Neuron (in vitro differentiated cells): Measurements from ENCODE around the gene MYO1D.

Experiments
- H2AFZ ChIP-seq: one replicate; pipeline ENCODE4 v1.6.1; 2013; ENCODE audit warnings: low read depth, mild to moderate bottlenecking, inconsistent platforms, low read length, moderate library complexity
- H3K27me3 ChIP-seq: one replicate; pipeline ENCODE4 v1.6.1; 2013; ENCODE audit warnings: low read length; ENCODE audit not compliant: insufficient read depth
- H3K36me3 ChIP-seq: one replicate; pipeline ENCODE4 v1.6.1; 2013; ENCODE audit warnings: low read length; ENCODE audit not compliant: insufficient read depth
- H3K4me1 ChIP-seq: one replicate; pipeline ENCODE4 v1.6.1; 2013; ENCODE audit warnings: low read length; ENCODE audit not compliant: insufficient read depth
- H3K4me3 ChIP-seq: 2 replicates; pipeline ENCODE4 v1.5.1; 2013; ENCODE audit warnings: mild to moderate bottlenecking, low read length, moderate library complexity
- H3K9me3 ChIP-seq: one replicate; pipeline ENCODE4 v1.6.1; 2013; ENCODE audit warnings: low read length

MYO1D gene

DNA sequence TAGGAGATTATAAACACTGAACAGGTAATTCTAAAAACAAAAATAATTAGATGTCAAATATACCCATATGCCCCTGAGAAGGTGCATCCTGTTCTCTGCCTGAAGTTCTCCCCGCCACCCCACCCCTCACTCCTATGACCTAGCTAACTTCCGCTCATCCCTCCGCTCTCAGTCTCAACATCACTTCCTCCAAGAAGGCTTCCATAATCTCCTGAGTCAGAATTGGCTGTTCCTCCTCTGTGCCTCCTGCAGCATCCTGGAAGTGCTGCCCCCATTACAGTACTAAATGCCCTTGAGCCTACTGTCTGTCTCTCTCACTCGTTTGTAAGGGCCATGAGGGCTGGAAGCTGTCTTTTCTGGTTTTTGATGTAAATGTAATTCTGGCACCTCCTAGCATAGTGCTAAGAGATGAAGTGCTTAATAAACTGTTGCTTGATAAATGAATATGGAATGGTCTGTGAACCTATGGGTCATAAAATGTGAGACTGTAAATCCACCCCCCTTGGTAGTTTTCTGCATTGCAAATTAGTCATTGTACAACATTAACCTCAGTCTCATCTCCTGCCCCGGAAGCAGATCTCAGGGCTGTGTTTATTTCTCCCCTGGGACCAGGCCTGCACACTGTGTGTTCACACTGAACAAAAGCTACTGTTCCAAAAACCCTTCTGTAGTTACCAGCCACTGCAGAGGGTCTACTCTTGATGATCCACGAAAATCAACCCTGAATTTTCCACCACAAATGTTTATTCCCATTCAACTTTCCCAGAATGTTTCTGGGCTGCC, 3.9 kb upstream of the MYO1D start:
- H3K4me3 ChIP-seq, result no peak overlapping the region
- H3K4me1 ChIP-seq, result peaks cover 10% of the 10 kb centered on the region
- no peaks in the 10 kb centered on the region for H3K36me3 ChIP-seq
- peaks cover 12% of the 10 kb centered on the region for H3K27me3 ChIP-seq
- peak overlapping the region; percentile 13 for H2AFZ ChIP-seq
- H3K9me3 ChIP-seq, result no peaks in the 10 kb centered on the region

DNA sequence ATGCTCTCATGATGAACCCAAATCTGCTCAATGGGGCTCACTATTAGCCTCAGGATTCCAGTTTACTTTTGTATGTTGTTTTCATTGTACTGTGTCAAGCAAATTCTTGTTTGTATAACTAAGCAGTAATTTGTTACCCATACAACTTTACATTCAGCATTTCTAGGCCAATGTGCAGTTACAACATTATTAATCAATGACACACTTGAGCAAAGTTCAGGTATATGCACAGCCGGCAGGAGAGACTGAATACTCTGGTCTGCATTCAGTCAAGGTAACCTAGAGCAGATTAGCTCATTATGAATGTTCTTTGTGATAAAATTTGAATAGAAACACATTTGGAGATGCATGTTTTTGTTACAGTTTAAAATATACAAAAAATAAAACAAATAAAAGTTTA, 2.2 kb upstream of the MYO1D start:
- peaks cover 23% of the 10 kb centered on the region for H3K27me3 ChIP-seq
- H3K9me3 ChIP-seq, result no peaks in the 10 kb centered on the region
- H3K4me1 ChIP-seq, result peaks cover 10% of the 10 kb centered on the region
- H3K36me3 ChIP-seq, result no peaks in the 10 kb centered on the region
- H2AFZ ChIP-seq, result no peak overlapping the region
- H3K4me3 ChIP-seq, result no peak overlapping the region

DNA sequence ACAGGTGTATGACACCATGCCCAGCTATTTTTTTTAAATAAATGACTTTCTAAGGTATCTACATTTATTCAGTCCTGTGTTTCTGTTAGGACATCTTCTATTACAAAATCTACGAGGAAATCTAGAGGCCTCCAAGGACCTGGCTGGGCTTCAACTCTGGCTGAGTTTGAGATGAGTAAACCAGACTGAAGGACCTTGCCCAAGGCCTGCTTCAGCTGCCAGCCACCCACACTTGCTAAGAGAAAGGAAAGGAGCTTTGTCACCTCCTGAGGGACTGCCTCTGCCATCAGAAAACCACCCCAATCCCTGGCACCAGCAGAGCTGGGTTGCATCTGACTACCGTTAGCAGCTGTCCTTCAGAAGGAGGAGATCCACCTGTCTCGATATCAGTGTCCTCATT, 1.3 kb upstream of the MYO1D start:
- no peaks in the 10 kb centered on the region for H3K36me3 ChIP-seq
- H3K4me1 ChIP-seq, result peaks cover 10% of the 10 kb centered on the region
- no peak overlapping the region for H3K4me3 ChIP-seq
- peaks cover 28% of the 10 kb centered on the region for H3K27me3 ChIP-seq
- H3K9me3 ChIP-seq, result no peaks in the 10 kb centered on the region
- no peak overlapping the region for H2AFZ ChIP-seq

DNA sequence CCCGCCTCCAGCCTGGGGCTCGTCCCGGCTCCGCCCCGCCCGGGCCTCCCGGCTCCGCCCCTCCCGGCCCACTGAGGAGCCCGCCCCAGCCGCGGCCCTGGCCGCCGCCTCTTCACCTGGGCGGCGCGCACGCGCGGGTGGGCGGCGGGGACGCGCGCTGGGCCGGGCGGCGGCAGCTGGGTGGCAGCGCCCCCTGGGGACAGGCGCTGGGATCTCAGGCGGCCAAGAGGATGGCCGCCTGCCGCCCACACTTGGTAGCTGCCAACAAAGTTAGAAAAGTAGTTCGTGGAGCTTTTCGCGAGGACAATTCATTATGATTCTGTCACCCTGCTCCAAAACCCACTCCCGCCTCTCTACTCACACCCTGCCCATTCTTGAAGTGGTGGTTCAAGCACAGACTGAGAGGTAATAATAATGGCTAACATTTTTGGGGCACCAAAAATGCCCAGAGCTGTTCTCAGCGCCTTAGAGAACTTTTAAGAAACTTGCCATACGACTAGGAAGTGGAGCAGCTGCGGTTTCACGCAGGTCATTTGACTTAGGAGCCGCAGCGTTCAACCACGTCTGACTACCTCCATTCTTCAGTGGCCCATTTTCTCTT, 340 bp upstream of the MYO1D start:
- Histone ChIP-seq H3K27me3 (peaks cover 31% of the 10 kb centered on the region), H3K9me3 (no peaks in the 10 kb centered on the region), H2AFZ (peak overlapping the region; percentile 100), H3K4me3 (peak overlapping the region; percentile 78), H3K36me3 (no peaks in the 10 kb centered on the region), H3K4me1 (peaks cover 10% of the 10 kb centered on the region)

DNA sequence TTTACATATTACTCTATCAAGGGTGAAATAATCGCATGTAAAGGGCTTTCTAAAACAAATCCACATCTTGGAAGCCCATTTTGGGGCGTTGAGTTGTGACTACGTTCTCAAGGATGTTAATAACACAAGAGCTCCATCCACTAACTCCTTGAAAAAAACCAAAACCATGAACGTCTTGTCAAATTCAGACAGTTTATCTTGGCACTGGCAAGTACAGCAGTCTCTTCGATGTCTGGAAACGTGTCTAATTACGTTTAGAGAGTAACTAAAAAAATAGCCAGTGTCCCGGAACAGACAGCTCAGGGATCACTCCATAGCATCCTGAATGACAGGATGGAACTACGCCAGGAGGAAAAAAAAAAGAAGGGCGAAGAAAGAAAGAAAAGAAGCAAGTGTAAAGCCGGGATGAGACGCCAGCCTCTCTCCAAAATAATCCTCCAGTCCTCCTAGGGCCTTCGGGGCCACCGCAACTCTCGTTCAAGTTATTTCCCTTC, 954 bp downstream of the MYO1D start:
- Histone ChIP-seq H3K4me1 (peaks cover 10% of the 10 kb centered on the region), H3K36me3 (no peaks in the 10 kb centered on the region), H2AFZ (peak overlapping the region; percentile 100), H3K9me3 (no peaks in the 10 kb centered on the region), H3K27me3 (peaks cover 30% of the 10 kb centered on the region), H3K4me3 (peak overlapping the region; percentile 78)

DNA sequence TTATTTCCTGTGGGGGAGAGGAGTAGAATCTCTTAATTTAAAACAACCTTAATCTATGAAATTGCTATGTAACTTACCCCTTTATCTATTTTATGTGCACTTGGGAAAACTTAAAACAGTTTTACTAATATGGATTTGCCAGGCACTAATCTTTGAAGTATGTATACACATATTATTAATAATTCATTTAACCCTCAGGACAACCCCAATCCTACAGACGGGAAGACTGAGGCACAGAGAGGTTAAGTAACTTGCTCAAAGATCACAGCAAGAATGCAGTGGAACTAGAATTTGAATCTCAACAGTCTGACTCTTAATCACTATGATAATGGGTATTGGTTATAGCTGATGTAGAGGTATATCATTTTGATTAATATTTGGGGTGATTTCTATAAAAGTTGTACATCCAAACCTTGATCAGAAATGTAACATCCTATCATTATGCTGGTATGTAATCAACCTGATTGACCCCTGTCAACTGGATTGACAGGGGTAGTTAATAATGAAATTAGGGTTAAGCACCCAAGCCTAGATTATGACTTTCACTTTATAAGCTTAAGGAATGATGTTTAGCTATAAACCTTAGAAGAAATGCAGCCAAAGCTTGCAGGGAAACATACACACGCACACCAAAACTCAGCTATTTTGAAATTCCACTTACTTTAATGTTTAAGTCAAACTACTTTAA, 1.6 kb downstream of the MYO1D start:
- no peaks in the 10 kb centered on the region for H3K9me3 ChIP-seq
- no peak overlapping the region for H3K4me3 ChIP-seq
- no peaks in the 10 kb centered on the region for H3K36me3 ChIP-seq
- H2AFZ ChIP-seq, result no peak overlapping the region
- H3K27me3 ChIP-seq, result peaks cover 30% of the 10 kb centered on the region
- H3K4me1 ChIP-seq, result peaks cover 10% of the 10 kb centered on the region

DNA sequence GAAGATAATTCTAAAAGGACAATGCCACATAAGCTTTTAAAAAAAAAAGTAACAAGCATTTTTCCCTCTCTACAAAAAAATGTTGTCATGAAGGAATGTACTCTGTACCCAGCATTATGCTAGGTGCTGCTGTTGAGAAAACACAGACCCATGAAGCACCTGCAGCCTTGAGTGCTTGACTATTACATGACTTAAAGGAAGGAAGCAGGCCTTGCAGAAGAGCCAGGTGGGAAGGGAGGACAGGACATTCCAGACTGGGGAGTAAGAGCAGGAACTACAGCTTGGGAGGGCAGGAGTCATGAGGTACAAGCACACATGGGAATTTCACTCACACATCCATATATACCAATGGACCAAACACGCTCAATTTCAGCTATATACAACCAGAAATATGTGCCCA, 3.8 kb downstream of the MYO1D start:
- H3K9me3 ChIP-seq, result no peaks in the 10 kb centered on the region
- H3K4me3 ChIP-seq, result no peak overlapping the region
- peaks cover 35% of the 10 kb centered on the region for H3K27me3 ChIP-seq
- peaks cover 10% of the 10 kb centered on the region for H3K4me1 ChIP-seq
- no peak overlapping the region for H2AFZ ChIP-seq
- no peaks in the 10 kb centered on the region for H3K36me3 ChIP-seq

DNA sequence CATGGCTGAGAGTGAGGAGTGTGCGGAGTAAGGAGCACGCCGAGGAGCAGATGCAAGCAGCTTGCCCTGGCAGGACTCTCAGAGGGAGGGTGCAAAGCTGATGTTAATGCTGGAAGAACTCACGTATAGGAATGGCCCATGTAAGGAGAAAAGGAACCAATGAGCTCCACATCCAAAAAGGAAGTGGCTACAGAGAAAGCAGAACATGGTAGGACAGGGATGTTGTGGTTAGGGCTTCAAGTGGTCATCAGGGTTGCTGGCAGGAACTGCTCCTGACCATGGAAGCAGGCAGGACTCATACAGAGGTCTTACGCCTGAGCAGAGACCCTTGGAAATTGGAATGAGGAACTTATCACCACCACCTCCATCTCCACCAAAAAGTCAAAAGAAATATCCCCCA, 5.2 kb downstream of the MYO1D start:
- H2AFZ ChIP-seq, result no peak overlapping the region
- no peaks in the 10 kb centered on the region for H3K36me3 ChIP-seq
- no peak overlapping the region for H3K4me3 ChIP-seq
- peaks cover 5% of the 10 kb centered on the region for H3K4me1 ChIP-seq
- no peaks in the 10 kb centered on the region for H3K9me3 ChIP-seq
- peaks cover 35% of the 10 kb centered on the region for H3K27me3 ChIP-seq

DNA sequence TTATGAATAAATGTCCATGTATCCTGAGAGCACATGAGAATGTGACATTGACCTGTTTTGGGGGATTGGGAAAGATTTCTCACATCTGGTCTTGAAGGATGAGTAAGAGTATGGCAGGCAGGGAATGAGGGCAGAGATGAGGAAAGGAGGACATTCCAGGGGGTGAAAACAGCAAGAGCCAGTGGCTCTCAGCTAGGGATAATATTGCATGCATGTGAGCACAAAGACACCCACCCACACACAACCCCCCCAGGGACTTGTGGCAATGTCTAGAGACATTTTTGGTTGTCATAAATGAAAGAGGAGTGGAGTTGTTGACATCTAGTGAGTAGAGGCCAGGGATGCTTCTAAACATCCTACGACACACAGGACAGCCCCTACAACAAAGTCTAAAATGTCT, 6.0 kb downstream of the MYO1D start:
- no peaks in the 10 kb centered on the region for H3K36me3 ChIP-seq
- H2AFZ ChIP-seq, result no peak overlapping the region
- no peak overlapping the region for H3K4me3 ChIP-seq
- H3K27me3 ChIP-seq, result peaks cover 28% of the 10 kb centered on the region
- H3K9me3 ChIP-seq, result no peaks in the 10 kb centered on the region
- H3K4me1 ChIP-seq, result no peaks in the 10 kb centered on the region

DNA sequence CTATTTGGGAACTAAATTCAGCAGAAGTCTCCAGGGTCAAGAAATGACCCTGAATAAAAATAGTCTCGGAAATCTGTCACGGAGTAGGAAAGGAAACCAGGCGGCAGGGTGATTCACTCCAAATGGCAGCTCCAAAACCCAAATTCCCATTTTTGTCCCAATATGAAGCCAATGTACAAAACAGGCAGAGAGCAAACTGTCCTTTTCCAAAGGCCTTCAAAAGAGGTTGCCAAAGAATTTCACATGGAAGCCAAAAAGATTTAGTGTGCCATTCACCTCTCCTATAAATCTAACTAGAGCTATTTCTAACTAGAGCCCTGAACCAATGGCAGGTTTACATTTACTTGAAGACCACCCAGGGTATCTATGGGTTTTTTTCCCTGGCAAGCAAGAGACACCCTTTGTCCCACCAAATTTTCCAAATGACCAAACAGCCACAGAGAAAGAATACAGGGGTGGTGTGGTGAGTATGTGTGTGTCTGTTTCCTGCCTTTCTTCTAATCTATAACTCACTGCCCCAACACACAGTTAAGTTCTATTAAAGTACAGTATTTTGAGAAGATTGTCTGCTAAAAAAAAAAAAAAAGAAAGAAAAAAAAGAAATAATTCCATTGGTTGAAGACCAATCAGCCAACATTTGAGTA, 6.8 kb downstream of the MYO1D start:
- Histone ChIP-seq H3K9me3 (no peaks in the 10 kb centered on the region), H3K36me3 (no peaks in the 10 kb centered on the region), H3K27me3 (peaks cover 21% of the 10 kb centered on the region), H3K4me1 (no peaks in the 10 kb centered on the region), H2AFZ (no peak overlapping the region), H3K4me3 (no peak overlapping the region)

DNA sequence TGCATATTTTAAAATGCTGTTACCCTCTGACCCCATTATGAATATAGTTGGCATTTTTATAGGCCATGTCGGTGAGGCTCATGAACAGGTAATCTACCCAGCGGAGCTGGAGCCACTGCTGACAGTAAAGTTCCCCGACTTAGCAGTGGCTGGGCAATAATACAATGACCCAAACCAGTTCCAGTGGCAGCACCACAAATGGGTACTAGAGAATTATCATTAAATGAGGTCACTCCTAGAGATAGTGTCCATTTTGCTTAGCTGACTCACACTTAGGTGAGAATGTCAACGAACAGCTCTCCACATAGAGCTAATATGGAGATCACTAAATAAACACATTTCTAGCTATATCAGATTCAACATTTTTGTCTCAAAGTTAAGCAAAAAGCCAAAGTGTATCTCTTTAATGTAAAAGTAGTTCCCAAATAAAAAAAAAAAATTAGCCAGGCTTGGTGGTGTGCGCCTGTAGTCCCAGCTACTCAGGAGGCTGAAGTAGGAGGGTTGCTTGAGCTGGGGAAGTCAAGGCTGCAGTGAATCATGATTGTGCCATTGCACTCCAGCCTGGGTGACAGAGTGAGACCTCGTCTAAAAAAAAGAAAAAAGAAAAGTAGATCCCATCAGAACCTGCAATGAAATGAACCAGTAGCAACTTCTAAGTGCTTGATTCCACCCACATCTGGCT, 7.4 kb downstream of the MYO1D start:
- no peak overlapping the region for H2AFZ ChIP-seq
- no peaks in the 10 kb centered on the region for H3K4me1 ChIP-seq

DNA sequence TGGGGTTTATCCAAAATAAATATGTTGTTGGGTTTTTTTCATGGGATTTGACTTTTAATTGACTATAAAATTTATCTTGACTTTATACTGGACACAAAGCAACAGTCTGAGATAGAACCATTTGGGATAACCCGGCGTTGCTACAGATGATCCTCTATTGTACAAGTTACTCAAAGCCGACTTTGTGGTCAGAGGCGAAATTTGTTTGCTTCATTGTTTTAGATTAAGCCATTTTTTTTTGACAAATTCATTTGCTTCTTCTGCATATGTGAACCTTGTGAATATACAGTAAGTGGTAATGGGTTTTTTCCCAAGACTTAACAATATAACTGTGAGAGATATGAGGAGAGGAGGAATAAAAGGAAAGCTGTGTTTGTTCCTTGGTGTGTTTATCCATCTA, 11.8 kb downstream of the MYO1D start:
- no peak overlapping the region for H2AFZ ChIP-seq
- peaks cover 6% of the 10 kb centered on the region for H3K27me3 ChIP-seq
- H3K9me3 ChIP-seq, result no peaks in the 10 kb centered on the region
- H3K4me1 ChIP-seq, result no peaks in the 10 kb centered on the region
- H3K36me3 ChIP-seq, result no peaks in the 10 kb centered on the region
- no peak overlapping the region for H3K4me3 ChIP-seq

More for the DNA sequence above, 7.4 kb downstream of the MYO1D start:
- Histone ChIP-seq H3K27me3 (peaks cover 20% of the 10 kb centered on the region), H3K4me3 (no peak overlapping the region), H3K9me3 (no peaks in the 10 kb centered on the region), H3K36me3 (no peaks in the 10 kb centered on the region)
